Measurements from ENCODE around the gene TGFBR3L. TPM values are rescaled to one million over a fixed set of nuclear protein-coding genes. Genes with fewer than 3 reads are reported as not detected.
"Not testable (repeated sequence)": the region's sequence is repeated elsewhere in the genome, so short reads cannot be mapped to it uniquely, and the experiment has no call there.

The TGFBR3L gene
- total RNA-seq, 1 experiment from 2014 or later = 3.3 TPM

DNA sequence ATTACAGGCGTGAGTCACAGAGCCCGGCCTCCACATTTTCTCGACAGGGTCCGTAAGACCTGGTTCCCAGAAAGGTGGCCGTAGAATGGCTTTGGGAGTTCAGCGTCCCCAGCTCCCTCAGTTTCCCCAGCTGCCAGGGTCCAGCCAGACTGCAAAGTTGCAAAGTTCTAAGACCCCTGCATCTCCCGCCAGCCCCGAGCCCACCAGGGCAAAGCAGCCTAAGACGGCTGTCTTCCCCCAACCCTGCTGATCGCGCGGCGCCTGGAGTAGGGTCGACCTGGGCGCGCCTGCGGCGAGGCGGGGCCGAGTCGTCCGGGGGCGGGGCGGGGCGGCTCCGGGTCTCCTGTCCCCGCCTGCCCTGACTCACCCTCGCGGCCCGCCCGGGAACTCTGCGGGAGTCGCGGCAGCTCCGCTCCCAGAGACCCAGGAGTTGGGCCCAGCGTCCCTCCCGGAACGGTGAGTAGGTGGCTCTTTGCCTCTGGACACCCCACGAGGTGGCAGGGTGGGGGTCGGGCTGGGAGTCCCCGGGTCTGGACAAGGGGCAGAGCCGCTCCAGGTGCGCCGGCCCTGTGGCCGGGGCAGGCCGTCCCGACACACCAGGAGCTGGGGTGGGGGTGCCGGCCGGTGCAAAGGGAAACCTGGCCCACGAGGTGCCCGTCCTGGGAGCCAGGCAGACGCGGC, 26.3 kb upstream of the TGFBR3L start, which contains the start of gene LRRC8E:
TSS of gene LRRC8E (plus strand) at position 366 of the 681 bp plus-strand sequence. CDS start 7,094 bp downstream, outside the sequence.
- peak; percentile 83 for DNase-seq (ENCODE audit: unreplicated experiment)
- Mint-ChIP-seq H3K36me3 (ENCODE audit: insufficient read depth, unreplicated experiment) (no peaks in the 10 kb centered on the region), H3K4me3 (ENCODE audit: unreplicated experiment) (peak within 1 kb of the TSS; percentile 72), H3K4me1 (ENCODE audit: insufficient read depth, unreplicated experiment) (peaks cover 6% of the 10 kb centered on the region), H3K27ac (ENCODE audit: low read depth, unreplicated experiment) (no peak within 1 kb of the TSS), H3K27me3 (ENCODE audit: insufficient read depth, unreplicated experiment) (no peaks in the 10 kb centered on the region), H3K9me3 (ENCODE audit: unreplicated experiment) (no peaks in the 10 kb centered on the region)
- TF ChIP-seq, protein P1, sequence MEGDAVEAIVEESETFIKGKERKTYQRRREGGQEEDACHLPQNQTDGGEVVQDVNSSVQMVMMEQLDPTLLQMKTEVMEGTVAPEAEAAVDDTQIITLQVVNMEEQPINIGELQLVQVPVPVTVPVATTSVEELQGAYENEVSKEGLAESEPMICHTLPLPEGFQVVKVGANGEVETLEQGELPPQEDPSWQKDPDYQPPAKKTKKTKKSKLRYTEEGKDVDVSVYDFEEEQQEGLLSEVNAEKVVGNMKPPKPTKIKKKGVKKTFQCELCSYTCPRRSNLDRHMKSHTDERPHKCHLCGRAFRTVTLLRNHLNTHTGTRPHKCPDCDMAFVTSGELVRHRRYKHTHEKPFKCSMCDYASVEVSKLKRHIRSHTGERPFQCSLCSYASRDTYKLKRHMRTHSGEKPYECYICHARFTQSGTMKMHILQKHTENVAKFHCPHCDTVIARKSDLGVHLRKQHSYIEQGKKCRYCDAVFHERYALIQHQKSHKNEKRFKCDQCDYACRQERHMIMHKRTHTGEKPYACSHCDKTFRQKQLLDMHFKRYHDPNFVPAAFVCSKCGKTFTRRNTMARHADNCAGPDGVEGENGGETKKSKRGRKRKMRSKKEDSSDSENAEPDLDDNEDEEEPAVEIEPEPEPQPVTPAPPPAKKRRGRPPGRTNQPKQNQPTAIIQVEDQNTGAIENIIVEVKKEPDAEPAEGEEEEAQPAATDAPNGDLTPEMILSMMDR (IDR thresholded peaks at IDR 0.05; ENCODE audit: unreplicated experiment) = no peak
- intact Hi-C loops (cut with micrococcal nuclease) = no loop called here
- ChIA-PET CTCF (interaction anchor here (0.5 to 2.1 kb wide), 5 partner anchors 16 to 337 kb away, joined by 3 to 8 read pairs (median 3); partner anchors contain the start of gene MAP2K7), POLR2A (interaction anchor here (0.6 to 4.1 kb wide), 8 partner anchors 9 to 41 kb away, joined by 3 to 53 read pairs (median 6); partner anchors contain the start of gene MAP2K7)
- BruUV-seq (replicated peaks) = no TSS peak

DNA sequence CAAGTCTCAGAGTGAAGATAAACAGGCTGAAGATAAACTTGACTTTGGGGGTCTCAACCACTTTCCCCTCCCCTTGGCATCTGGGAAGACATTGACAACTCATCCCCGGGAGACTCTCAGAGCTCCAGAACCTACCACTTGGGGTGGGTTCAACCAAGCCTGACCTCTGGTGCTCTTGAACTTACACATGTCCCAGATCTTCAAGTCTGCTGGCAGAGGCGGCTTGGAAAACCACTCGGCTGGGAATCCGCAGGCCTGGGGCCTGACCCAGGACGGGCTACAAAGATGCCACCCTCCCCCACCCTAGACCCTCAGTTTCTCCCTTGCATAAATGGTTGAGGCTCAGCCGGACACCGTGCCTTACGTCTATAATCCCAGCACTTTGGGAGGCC, 25.8 kb upstream of the TGFBR3L start:
- Mint-ChIP-seq H3K27ac (ENCODE audit: low read depth, unreplicated experiment) (no peak overlapping the region), H3K4me1 (ENCODE audit: insufficient read depth, unreplicated experiment) (peaks cover 6% of the 10 kb centered on the region), H3K36me3 (ENCODE audit: insufficient read depth, unreplicated experiment) (no peaks in the 10 kb centered on the region), H3K9me3 (ENCODE audit: unreplicated experiment) (no peaks in the 10 kb centered on the region), H3K4me3 (ENCODE audit: unreplicated experiment) (peak overlapping the region; percentile 72), H3K27me3 (ENCODE audit: insufficient read depth, unreplicated experiment) (no peaks in the 10 kb centered on the region)
- TF ChIP-seq, protein P1 (IDR thresholded peaks at IDR 0.05; ENCODE audit: unreplicated experiment) = no peak
- DNase-seq (ENCODE audit: unreplicated experiment) = no peak
- intact Hi-C loops (cut with micrococcal nuclease) = no loop called here
- BruUV-seq (replicated peaks) = TSS peak; percentile 75
- CTCF ChIA-PET = interaction anchor here (0.5 to 2.1 kb wide), 5 partner anchors 15 to 362 kb away, joined by 3 to 8 read pairs (median 3); partner anchors contain the start of gene MAP2K7
- POLR2A ChIA-PET = interaction anchor here (0.7 to 4.1 kb wide), 6 partner anchors 8 to 40 kb away, joined by 3 to 53 read pairs (median 7); partner anchors contain the start of gene MAP2K7

DNA sequence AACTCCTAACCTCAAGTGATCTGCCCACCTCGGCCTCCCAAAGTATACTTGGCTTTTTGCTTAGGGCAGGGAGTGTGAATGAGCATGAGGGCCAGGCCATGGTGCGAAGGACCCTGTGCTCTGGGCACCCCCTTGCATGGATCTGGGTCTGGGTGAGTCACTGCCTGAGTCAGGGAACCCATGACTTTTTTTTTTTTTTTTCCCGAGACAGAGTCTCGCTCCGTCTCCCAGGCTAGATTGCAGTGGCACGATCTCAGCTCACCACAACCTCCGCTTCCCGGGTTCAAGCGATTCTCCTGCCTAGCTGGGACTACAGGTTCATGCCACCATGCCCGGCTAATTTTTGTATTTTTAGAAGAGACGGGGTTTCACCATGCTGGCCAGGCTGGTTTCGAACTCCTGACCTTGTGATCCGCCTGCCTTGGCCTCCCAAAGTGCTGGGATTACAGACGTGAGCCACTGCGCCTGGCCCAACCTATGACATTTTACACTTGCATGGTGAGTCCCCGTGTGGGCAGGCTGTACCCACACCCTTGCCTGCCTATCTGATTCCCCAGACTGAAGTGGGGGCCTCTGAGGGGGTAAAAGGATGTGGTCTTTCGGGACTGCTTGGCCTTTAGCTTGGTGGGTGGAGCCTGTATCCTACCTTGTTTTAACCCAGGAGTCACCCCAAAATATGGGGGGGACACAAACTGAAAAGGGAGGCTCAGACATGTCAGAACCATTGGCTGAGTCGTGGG, 21.1 kb upstream of the TGFBR3L start:
- H3K4me1 Mint-ChIP-seq (ENCODE audit: insufficient read depth, unreplicated experiment) = peaks cover 12% of the 10 kb centered on the region
- POLR2A ChIA-PET = interaction anchor here (1.7 kb wide), 1 partner anchor 24 kb away, joined by 5 read pairs; no protein-coding TSS in a partner anchor

DNA sequence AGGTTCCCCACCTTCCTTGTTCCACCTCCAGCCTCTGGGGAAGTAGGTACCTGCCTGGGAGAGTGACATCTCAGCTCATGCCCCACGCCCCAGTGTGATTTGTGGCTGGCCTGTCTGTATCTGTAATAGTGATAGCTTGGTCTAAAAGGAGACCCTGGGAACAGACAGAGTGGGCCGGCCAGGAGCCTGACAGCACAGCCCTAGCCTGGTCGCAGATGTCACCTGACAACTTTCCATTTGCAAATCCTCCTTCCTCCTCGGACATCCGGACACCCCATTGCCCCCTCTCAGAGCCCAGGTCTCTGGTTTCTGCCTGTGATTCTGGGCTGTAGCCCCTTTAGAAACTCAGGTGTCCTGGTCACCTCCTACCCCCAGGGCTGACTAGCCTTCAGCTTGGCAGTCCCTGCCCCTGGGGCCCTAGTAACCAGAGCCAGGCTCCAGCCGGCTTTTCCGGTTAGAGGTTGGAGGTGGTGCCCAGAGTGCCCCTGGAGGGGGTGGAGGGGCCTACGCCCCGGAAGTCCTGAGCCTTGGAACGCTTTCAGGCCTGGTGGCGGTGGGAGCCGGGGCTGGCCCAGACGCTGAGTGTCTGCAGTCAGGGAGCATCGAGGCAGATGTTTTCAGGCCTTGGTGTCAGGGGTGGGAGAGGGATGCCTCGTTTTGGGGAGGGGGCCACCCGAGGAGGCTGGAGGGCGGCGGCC, 19.9 kb upstream of the TGFBR3L start:
- POLR2A ChIA-PET = interaction anchor here (0.7 kb wide), 1 partner anchor 34 kb away, joined by 3 read pairs; no protein-coding TSS in a partner anchor
- CTCF ChIA-PET = interaction anchor here (1.3 kb wide), 1 partner anchor 25 kb away, joined by 3 read pairs; no protein-coding TSS in a partner anchor

More for the DNA sequence above, 21.1 kb upstream of the TGFBR3L start:
- intact Hi-C loops (cut with micrococcal nuclease); H3K27me3 Mint-ChIP-seq (ENCODE audit: insufficient read depth, unreplicated experiment); H3K4me3 Mint-ChIP-seq (ENCODE audit: unreplicated experiment); H3K9me3 Mint-ChIP-seq (ENCODE audit: unreplicated experiment); BruUV-seq (replicated peaks): not testable (repeated sequence)
- CTCF ChIA-PET = interaction anchor here (0.6 to 0.7 kb wide), 3 partner anchors 10 to 231 kb away, joined by 3 to 4 read pairs (median 3); partner anchors contain the start of gene MAP2K7
- peaks cover 11% of the 10 kb centered on the region for H3K36me3 Mint-ChIP-seq (ENCODE audit: insufficient read depth, unreplicated experiment)
- DNase-seq (ENCODE audit: unreplicated experiment) = peak; percentile 71
- H3K27ac Mint-ChIP-seq (ENCODE audit: low read depth, unreplicated experiment) = peak overlapping the region; percentile 39

More for the DNA sequence above, 19.9 kb upstream of the TGFBR3L start:
- no peaks in the 10 kb centered on the region for H3K9me3 Mint-ChIP-seq (ENCODE audit: unreplicated experiment)
- no peaks in the 10 kb centered on the region for H3K27me3 Mint-ChIP-seq (ENCODE audit: insufficient read depth, unreplicated experiment)
- BruUV-seq (replicated peaks) = no TSS peak
- intact Hi-C loops (cut with micrococcal nuclease) = no loop called here
- H3K4me3 Mint-ChIP-seq (ENCODE audit: unreplicated experiment) = peak overlapping the region; percentile 23
- peak overlapping the region; percentile 42 for H3K27ac Mint-ChIP-seq (ENCODE audit: low read depth, unreplicated experiment)
- peak; percentile 47 for DNase-seq (ENCODE audit: unreplicated experiment)
- TF ChIP-seq, protein P1 (IDR thresholded peaks at IDR 0.05; ENCODE audit: unreplicated experiment) = no peak
- H3K4me1 Mint-ChIP-seq (ENCODE audit: insufficient read depth, unreplicated experiment) = peaks cover 12% of the 10 kb centered on the region
- peaks cover 17% of the 10 kb centered on the region for H3K36me3 Mint-ChIP-seq (ENCODE audit: insufficient read depth, unreplicated experiment)

Measured in MCF 10A (cell line).